GM12878 (cell line): Measurements from ENCODE around the gene HOXD1. TPM values are rescaled to one million over a fixed set of nuclear protein-coding genes. Genes with fewer than 3 reads are reported as not detected.

ENCODE experiments used
- ATAC-seq: fragments of 200-7000 bp; cut with Tn5 transposase; 3 replicates; pipeline ENCODE4 v1.9.1; 2020; ENCODE audit warnings: mild to moderate bottlenecking, moderate library complexity
- BruUV-seq: library from RNA; stranded (reverse); fragments of 400-500 nt; replicated peaks from 2 replicates; lab custom pipeline; 2021; lab: Mats Ljungman, UMichigan
- CTCF ChIA-PET: fragments of 300-600 bp; sonication (Branson Sonifier 250); formaldehyde crosslinking; extraction: SDS; loops from one replicate; lab custom pipeline; 2021; ENCODE audit warnings: inconsistent platforms; lab: Yijun Ruan, JAX
- POLR2A ChIA-PET: fragments of 350-600 bp; formaldehyde crosslinking; extraction: SDS; loops from one replicate; lab custom pipeline; 2021; ENCODE audit warnings: inconsistent platforms; lab: Charles Lee
- RAD21 ChIA-PET: fragments of 300-600 bp; sonication (Branson Sonifier 250); formaldehyde crosslinking; loops from one replicate; lab custom pipeline; 2023; ENCODE audit warnings: antibody characterized with exemption; ENCODE audit not compliant: unreplicated experiment; lab: Charles Lee
- SMC1A ChIA-PET: fragments of 300-600 bp; sonication (Branson Sonifier 250); formaldehyde crosslinking; loops from one replicate; lab custom pipeline; 2023; ENCODE audit not compliant: unreplicated experiment, uncharacterized antibody; lab: Charles Lee
- DNase-seq: peaks from one replicate; pipeline ENCODE4 v3.0.0-alpha.2; 2011; ENCODE audit warnings: low read depth, low spot score
- FAIRE-seq: peaks from 3 replicates; lab custom pipeline; 2011; peaks lifted over from hg19 to GRCh38; lab: Jason Lieb, UNC
- H2AFZ ChIP-seq: 2 replicates; pipeline ENCODE4 v1.6.0; 2011; ENCODE audit warnings: low read depth, low read length, control low read depth; ENCODE audit not compliant: control insufficient read depth
- H3K27ac ChIP-seq: 2 replicates; pipeline ENCODE4 v1.5.1; 2011; ENCODE audit warnings: control low read depth; ENCODE audit not compliant: control insufficient read depth, insufficient read depth
- H3K27me3 ChIP-seq, 2 experiments: replicated peaks in 1 of 2; 2 replicates each; pipeline versions ENCODE4 v1.6.0 to v1.6.1; 2011; ENCODE audit warnings: low read length in 1 of 2; ENCODE audit not compliant: control insufficient read depth in 2 of 2, insufficient read depth in 2 of 2
- H3K36me3 ChIP-seq, 2 experiments: 2 replicates each; pipeline ENCODE4 v1.5.1; 2011; ENCODE audit warnings: low read length in 1 of 2; ENCODE audit not compliant: control insufficient read depth in 2 of 2, insufficient read depth in 2 of 2
- H3K4me1 ChIP-seq: 2 replicates; pipeline ENCODE4 v1.6.1; 2011; ENCODE audit warnings: mild to moderate bottlenecking, low read length, moderate library complexity, mixed read lengths; ENCODE audit not compliant: control insufficient read depth, insufficient read depth
- H3K4me2 ChIP-seq: 2 replicates; pipeline ENCODE4 v1.6.0; 2011; ENCODE audit warnings: control low read depth; ENCODE audit not compliant: control insufficient read depth, insufficient read depth
- H3K4me3 ChIP-seq: fragments of 200-600 bp; sonication (generic); 2 replicates; pipeline ENCODE4 v1.5.1; 2016
- H3K79me2 ChIP-seq: 2 replicates; pipeline ENCODE4 v1.6.0; 2011; ENCODE audit warnings: low read length; ENCODE audit not compliant: control insufficient read depth, insufficient read depth
- H3K9ac ChIP-seq: 2 replicates; pipeline ENCODE4 v1.8.0; 2011; ENCODE audit warnings: low read length, control low read depth, mixed read lengths; ENCODE audit not compliant: control insufficient read depth, insufficient read depth
- H3K9me3 ChIP-seq: replicated peaks from 3 replicates; pipeline ENCODE4 v1.5.1; 2011; ENCODE audit warnings: mild to moderate bottlenecking, low read length; ENCODE audit not compliant: control insufficient read depth, insufficient read depth
- H4K20me1 ChIP-seq: 2 replicates; pipeline ENCODE4 v1.6.0; 2011; ENCODE audit not compliant: control insufficient read depth, insufficient read depth
- ESRRA ChIP-seq: IDR thresholded peaks from 2 replicates; pipeline ENCODE4 v1.6.1; 2012; ENCODE audit warnings: mild to moderate bottlenecking, low read length, improper control_type of control experiment
- GATAD2B ChIP-seq: fragments of 450-650 bp; conservative IDR thresholded peaks from 2 replicates; pipeline ENCODE4 v1.6.1; 2017; ENCODE audit warnings: low read depth, mild to moderate bottlenecking, moderate library complexity
- HCFC1 ChIP-seq: fragments of 150-350 bp; IDR thresholded peaks from 2 replicates; pipeline ENCODE4 v1.6.1; 2014; ENCODE audit warnings: low read length
- NFYB ChIP-seq: IDR thresholded peaks from 2 replicates; pipeline ENCODE4 v1.6.1; 2011; ENCODE audit warnings: low read depth, mild to moderate bottlenecking, low read length, improper control_type of control experiment, moderate library complexity; ENCODE audit not compliant: insufficient read depth
- POLR2A ChIP-seq: IDR thresholded peaks from 2 replicates; pipeline ENCODE4 v1.6.1; 2011; ENCODE audit warnings: low read depth, mild to moderate bottlenecking, low read length
- RB1 ChIP-seq: fragments of 450-650 bp; formaldehyde crosslinking; IDR thresholded peaks from 2 replicates; pipeline ENCODE4 v1.6.1; 2017; ENCODE audit warnings: mild to moderate bottlenecking, borderline replicate concordance
- RCOR1 ChIP-seq: conservative IDR thresholded peaks from 2 replicates; pipeline ENCODE4 v1.6.1; 2012; ENCODE audit warnings: low read depth, low read length, improper control_type of control experiment
- SIX5 ChIP-seq: IDR thresholded peaks from 2 replicates; pipeline ENCODE4 v1.6.1; 2011; ENCODE audit warnings: mild to moderate bottlenecking, low read depth, low read length, moderate library complexity; ENCODE audit not compliant: severe bottlenecking
- SUPT20H ChIP-seq: IDR thresholded peaks from 2 replicates; pipeline ENCODE4 v1.6.1; 2011; ENCODE audit warnings: low read depth, mild to moderate bottlenecking, low read length, moderate library complexity, borderline replicate concordance; ENCODE audit not compliant: control insufficient read depth
- ZBED1 ChIP-seq: IDR thresholded peaks from 2 replicates; pipeline ENCODE4 v1.6.1; 2016; ENCODE audit warnings: borderline replicate concordance
- ZNF24 ChIP-seq: fragments of 450-650 bp; IDR thresholded peaks from 2 replicates; pipeline ENCODE4 v1.6.1; 2017; ENCODE audit warnings: antibody characterized with exemption, mild to moderate bottlenecking
- WGBS: methylation state at CpG from one replicate; pipeline ENCODE4 v1.1.6; 2016; ENCODE audit warnings: low lambda C conversion rate; ENCODE audit not compliant: insufficient replicate concordance, insufficient coverage; ENCODE audit errors: missing lambda C conversion rate; 5-methylcytosine and 5-hydroxymethylcytosine counted together
- in situ Hi-C: fragments of 300-500 bp; cut with MboI; formaldehyde crosslinking; loops from 9 replicates; pipeline ENCODE4 v1.14.3; 2018; ENCODE audit warnings: mixed read lengths
- intact Hi-C: fragments of 100-400 bp; cut with micrococcal nuclease; formaldehyde crosslinking; loops from one replicate; pipeline ENCODE4 v1.14.2; 2022; ENCODE audit not compliant: unreplicated experiment
- polyA plus RNA-seq, 11 experiments: library from polyadenylated mRNA; depleted of rRNA in 4 of 11; unstranded in 6 of 11; stranded (reverse) in 5 of 11; fragments of >200 nt; fragmentation: Nextera tagmentation in 4 of 11; fragmentation: Illumina TruSeq in 1 of 11; extraction: Ambion mirVana in 4 of 11; extraction: Trizol in 1 of 11; gene quantifications; 1 replicate in 1 of 11; 2 replicates in 10 of 11; pipeline versions ENCODE4 v1.2.1 to v1.2.3, GENCODE V29; 2011 to 2016; ENCODE audit warnings: inconsistent platforms in 2 of 11, missing spikeins in 2 of 11, low read depth in 1 of 11
- total RNA-seq, 4 experiments: library from RNA; depleted of rRNA in 3 of 4; stranded (reverse); fragments of >200 nt in 3 of 4; fragmentation: Illumina TruSeq in 1 of 4; extraction: Trizol in 1 of 4; gene quantifications; 2 replicates each; pipeline versions ENCODE4 v1.2.1 to v1.2.3, GENCODE V29; 2013 to 2021
- TF ChIP-seq, protein P1 (sequence below): fragments of 450-650 bp; IDR thresholded peaks from 2 replicates; pipeline ENCODE4 v1.6.1; 2017; ENCODE audit warnings: mild to moderate bottlenecking, moderate library complexity
- TF ChIP-seq, protein P2 (sequence below): fragments of 450-650 bp; IDR thresholded peaks from 2 replicates; pipeline ENCODE4 v1.6.1; 2017; ENCODE audit warnings: low read depth, mild to moderate bottlenecking, moderate library complexity

The HOXD1 gene
- total and polyA plus RNA-seq, 10 of the 15 experiments (the other 5 are each of a cell fraction or from before 2014, with no cell fraction given): not detected

DNA sequence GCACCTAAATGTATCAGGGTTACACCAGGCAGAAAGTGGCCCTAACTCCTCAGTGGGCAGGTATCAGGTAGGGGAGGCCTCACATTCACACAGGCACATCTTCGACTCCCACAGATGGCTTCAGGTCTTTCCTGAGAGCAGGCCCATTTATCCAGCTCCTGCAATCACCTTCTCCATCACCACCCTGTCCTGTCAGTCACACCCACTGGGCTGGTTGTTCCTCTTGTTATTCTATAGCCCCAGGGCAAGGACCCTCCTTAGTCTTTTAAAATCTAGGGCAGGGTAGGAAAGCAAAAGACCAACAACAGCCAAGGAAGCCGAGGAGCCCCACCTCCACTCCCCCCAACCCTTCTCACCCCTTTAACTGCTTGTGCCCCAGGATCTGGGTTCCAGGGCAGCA, 46.2 kb upstream of the HOXD1 start (continued):
- TF ChIP-seq, protein P1, sequence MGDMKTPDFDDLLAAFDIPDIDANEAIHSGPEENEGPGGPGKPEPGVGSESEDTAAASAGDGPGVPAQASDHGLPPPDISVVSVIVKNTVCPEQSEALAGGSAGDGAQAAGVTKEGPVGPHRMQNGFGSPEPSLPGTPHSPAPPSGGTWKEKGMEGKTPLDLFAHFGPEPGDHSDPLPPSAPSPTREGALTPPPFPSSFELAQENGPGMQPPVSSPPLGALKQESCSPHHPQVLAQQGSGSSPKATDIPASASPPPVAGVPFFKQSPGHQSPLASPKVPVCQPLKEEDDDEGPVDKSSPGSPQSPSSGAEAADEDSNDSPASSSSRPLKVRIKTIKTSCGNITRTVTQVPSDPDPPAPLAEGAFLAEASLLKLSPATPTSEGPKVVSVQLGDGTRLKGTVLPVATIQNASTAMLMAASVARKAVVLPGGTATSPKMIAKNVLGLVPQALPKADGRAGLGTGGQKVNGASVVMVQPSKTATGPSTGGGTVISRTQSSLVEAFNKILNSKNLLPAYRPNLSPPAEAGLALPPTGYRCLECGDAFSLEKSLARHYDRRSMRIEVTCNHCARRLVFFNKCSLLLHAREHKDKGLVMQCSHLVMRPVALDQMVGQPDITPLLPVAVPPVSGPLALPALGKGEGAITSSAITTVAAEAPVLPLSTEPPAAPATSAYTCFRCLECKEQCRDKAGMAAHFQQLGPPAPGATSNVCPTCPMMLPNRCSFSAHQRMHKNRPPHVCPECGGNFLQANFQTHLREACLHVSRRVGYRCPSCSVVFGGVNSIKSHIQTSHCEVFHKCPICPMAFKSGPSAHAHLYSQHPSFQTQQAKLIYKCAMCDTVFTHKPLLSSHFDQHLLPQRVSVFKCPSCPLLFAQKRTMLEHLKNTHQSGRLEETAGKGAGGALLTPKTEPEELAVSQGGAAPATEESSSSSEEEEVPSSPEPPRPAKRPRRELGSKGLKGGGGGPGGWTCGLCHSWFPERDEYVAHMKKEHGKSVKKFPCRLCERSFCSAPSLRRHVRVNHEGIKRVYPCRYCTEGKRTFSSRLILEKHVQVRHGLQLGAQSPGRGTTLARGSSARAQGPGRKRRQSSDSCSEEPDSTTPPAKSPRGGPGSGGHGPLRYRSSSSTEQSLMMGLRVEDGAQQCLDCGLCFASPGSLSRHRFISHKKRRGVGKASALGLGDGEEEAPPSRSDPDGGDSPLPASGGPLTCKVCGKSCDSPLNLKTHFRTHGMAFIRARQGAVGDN: no peak

GRCh38 chr2:176145085-176145969, 43.1 kb upstream of the HOXD1 start:
- Histone ChIP-seq H3K4me3 (no peak overlapping the region), H3K4me2 (no peak overlapping the region), H4K20me1 (no peaks in the 10 kb centered on the region), H3K9me3 (no peaks in the 10 kb centered on the region), H3K27me3 (peaks cover 9 to 23% of the 10 kb centered on the region in 2 experiments), H3K4me1 (no peaks in the 10 kb centered on the region), H2AFZ (no peak overlapping the region), H3K27ac (no peak overlapping the region), H3K36me3 (no peaks in the 10 kb centered on the region), H3K79me2 (no peaks in the 10 kb centered on the region), H3K9ac (no peak overlapping the region)
- ATAC-seq: no peak
- in situ Hi-C loops (loop anchor here (25.0 kb wide), 1 partner anchor 1192 kb away; no protein-coding TSS in a partner anchor), intact Hi-C loops (no loop called here)
- no peak for FAIRE-seq
- ChIA-PET CTCF (interaction anchor here (2.6 to 8.6 kb wide), 4 partner anchors 309 to 1004 kb away, joined by 9 to 157 read pairs (median 37); no protein-coding TSS in a partner anchor), POLR2A (no interaction called here), SMC1A (interaction anchor here (0.9 to 4.6 kb wide), 6 partner anchors 18 to 507 kb away, joined by 3 to 34 read pairs (median 7); no protein-coding TSS in a partner anchor), RAD21 (interaction anchor here (5.9 kb wide), 1 partner anchor 409 kb away, joined by 103 read pairs; no protein-coding TSS in a partner anchor)
- no peak for DNase-seq
- no TSS peak for BruUV-seq
- WGBS: 2% methylated on average over 4 of the region's 4 CpGs
- TF ChIP-seq ZBED1: no peak
- TF ChIP-seq NFYB: no peak
- no peak for TF ChIP-seq GATAD2B
- no peak for TF ChIP-seq POLR2A
- TF ChIP-seq RB1: no peak
- TF ChIP-seq ZNF24: no peak
- TF ChIP-seq SIX5: no peak
- no peak for TF ChIP-seq RCOR1
- TF ChIP-seq, protein P2, sequence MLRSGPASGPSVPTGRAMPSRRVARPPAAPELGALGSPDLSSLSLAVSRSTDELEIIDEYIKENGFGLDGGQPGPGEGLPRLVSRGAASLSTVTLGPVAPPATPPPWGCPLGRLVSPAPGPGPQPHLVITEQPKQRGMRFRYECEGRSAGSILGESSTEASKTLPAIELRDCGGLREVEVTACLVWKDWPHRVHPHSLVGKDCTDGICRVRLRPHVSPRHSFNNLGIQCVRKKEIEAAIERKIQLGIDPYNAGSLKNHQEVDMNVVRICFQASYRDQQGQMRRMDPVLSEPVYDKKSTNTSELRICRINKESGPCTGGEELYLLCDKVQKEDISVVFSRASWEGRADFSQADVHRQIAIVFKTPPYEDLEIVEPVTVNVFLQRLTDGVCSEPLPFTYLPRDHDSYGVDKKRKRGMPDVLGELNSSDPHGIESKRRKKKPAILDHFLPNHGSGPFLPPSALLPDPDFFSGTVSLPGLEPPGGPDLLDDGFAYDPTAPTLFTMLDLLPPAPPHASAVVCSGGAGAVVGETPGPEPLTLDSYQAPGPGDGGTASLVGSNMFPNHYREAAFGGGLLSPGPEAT: no peak
- no peak for TF ChIP-seq HCFC1
- no peak for TF ChIP-seq SUPT20H
- TF ChIP-seq ESRRA: no peak
